Hematopoietic multipotent progenitor cell treated with erythropoietin and hydrocortisone succinate and interleukin-3 and kit ligand, for 8 days (in vitro differentiated cells): ENCODE measurements around the gene DCAF15.
A peak's percentile ranks its signal among the peaks of the same experiment; 100 is the strongest.

ENCODE experiments used
- DNase-seq: peaks from one replicate; pipeline ENCODE4 v3.0.0-alpha.2; 2015

Gene DCAF15

GRCh38 chr19:13995878-13996765, 43.8 kb downstream of the DCAF15 start:
- DNase-seq: no peak

- DNase-seq: no peak
Observed at GRCh38 chr19:13996928-13997630, 44.8 kb downstream of the DCAF15 start.

GRCh38 chr19:13997631-13997962, 45.3 kb downstream of the DCAF15 start:
- DNase-seq: no peak

GRCh38 chr19:13998426-13998825, 46.1 kb downstream of the DCAF15 start:
- no peak for DNase-seq

GRCh38 chr19:13999085-13999484, 46.8 kb downstream of the DCAF15 start:
- no peak for DNase-seq

- DNase-seq: no peak
Observed at GRCh38 chr19:14000691-14001375, 48.5 kb downstream of the DCAF15 start.

GRCh38 chr19:14002571-14003250, 50.4 kb downstream of the DCAF15 start:
- no peak for DNase-seq

- DNase-seq: no peak
Observed at GRCh38 chr19:14003251-14004055, 51.1 kb downstream of the DCAF15 start.

GRCh38 chr19:14004619-14005348, 52.5 kb downstream of the DCAF15 start:
- peak; percentile 70 for DNase-seq

- DNase-seq: peak; percentile 79
Observed at GRCh38 chr19:14005349-14006084, 53.2 kb downstream of the DCAF15 start.

GRCh38 chr19:14006085-14006765, 53.9 kb downstream of the DCAF15 start, which contains the start of gene RFX1:
TSS of gene RFX1 (minus strand) at chr19:14006320. CDS start at chr19:13993843, 12,477 bp downstream.
- peak; percentile 100 for DNase-seq

- DNase-seq: peak; percentile 86
Observed at GRCh38 chr19:14006766-14007562, 54.7 kb downstream of the DCAF15 start.
